AG04450 (cell line): ENCODE measurements around the gene EXT2. TPM values are rescaled to one million over a fixed set of nuclear protein-coding genes. Genes with fewer than 3 reads are reported as not detected.

Experiments
- CTCF ChIA-PET: fragments of 300-600, 350-600 bp; formaldehyde crosslinking; extraction: SDS; loops from one replicate; lab custom pipeline; 2022; ENCODE audit warnings: antibody characterized with exemption, inconsistent platforms; lab: Charles Lee
- POLR2A ChIA-PET: fragments of 350-600 bp; formaldehyde crosslinking; extraction: SDS; loops from one replicate; lab custom pipeline; 2021; ENCODE audit warnings: antibody characterized with exemption, inconsistent platforms; lab: Yijun Ruan, JAX
- DNase-seq: peaks from one replicate; pipeline ENCODE4 v3.0.0-alpha.2; 2011; ENCODE audit warnings: low read depth, low spot score
- H3K27ac ChIP-seq: one replicate; pipeline ENCODE4 v1.5.1; 2012; ENCODE audit warnings: low read depth, low read length, control low read depth
- H3K27me3 ChIP-seq: one replicate; pipeline ENCODE4 v1.6.0; 2012; ENCODE audit warnings: low read length; ENCODE audit not compliant: control insufficient read depth, insufficient read depth
- H3K4me3 ChIP-seq: 2 replicates; pipeline ENCODE4 v1.5.1; 2011; ENCODE audit warnings: mild to moderate bottlenecking, low read depth, low read length, control low read depth
- H3K9me3 ChIP-seq: 2 replicates; pipeline ENCODE4 v1.5.1; 2012; ENCODE audit warnings: low read length; ENCODE audit not compliant: control insufficient read depth, insufficient read depth
- polyA plus RNA-seq: library from polyadenylated mRNA; depleted of rRNA; stranded (reverse); fragments of >200 nt; gene quantifications from 2 replicates; pipeline ENCODE4 v1.2.3, GENCODE V29; 2011
- TF ChIP-seq, protein P1 (sequence below): IDR thresholded peaks from 2 replicates; pipeline ENCODE4 v1.5.1; 2011; ENCODE audit warnings: low read depth, low read length, control low read depth, inconsistent platforms

EXT2 gene
- polyA plus RNA-seq, 1 experiment: 138 TPM

DNA sequence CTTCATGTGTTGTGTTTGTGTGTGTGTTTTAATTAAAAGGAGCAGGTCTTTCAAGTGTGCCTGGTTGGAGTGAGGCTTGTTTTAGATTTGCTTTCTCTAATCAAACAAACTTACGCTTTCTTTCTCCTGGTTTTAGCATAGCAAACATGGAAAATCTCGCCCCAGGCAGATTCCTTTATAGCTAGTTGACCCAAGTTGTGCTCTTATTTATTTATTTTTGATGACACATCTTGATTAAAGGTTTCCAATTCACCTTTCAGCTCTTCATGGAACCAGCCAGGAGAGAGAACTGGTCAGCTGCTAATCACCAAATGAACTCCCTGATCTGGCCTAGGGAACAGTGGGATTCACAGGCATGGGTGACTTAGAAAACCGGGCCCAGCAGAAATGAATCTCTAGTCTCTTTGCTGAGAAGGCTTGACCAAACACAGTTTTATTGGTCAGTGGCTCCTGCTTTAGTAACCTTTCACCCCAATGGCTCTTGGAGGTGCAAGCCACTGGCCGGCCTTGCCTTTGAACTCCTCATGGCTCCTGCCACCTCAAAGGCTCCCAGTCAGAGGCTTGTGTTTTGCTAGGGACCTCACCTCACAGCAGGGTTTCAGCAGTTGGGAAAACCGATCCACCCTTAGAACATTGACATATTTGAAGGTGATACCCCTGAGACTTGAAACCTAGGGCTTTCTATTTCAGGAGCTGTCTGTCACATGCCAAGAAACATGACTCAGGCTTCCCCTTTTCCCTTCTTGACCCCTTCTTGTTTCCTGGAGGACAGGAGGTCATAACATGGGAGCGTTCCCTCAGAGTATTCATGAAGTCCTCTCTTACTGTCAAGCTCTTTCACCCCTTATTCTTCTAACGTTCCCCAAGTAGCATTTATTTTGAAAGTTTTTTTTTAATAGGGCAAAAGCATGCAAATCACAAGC lies 48.8 kb downstream of the EXT2 start:
- ChIA-PET POLR2A (no interaction called here), CTCF (interaction anchor here (1.1 to 4.1 kb wide), 3 partner anchors 10 to 50 kb away, joined by 3 to 23 read pairs (median 14); partner anchors contain the start of gene EXT2)
- no peaks in the 10 kb centered on the region for H3K9me3 ChIP-seq
- TF ChIP-seq, protein P1, sequence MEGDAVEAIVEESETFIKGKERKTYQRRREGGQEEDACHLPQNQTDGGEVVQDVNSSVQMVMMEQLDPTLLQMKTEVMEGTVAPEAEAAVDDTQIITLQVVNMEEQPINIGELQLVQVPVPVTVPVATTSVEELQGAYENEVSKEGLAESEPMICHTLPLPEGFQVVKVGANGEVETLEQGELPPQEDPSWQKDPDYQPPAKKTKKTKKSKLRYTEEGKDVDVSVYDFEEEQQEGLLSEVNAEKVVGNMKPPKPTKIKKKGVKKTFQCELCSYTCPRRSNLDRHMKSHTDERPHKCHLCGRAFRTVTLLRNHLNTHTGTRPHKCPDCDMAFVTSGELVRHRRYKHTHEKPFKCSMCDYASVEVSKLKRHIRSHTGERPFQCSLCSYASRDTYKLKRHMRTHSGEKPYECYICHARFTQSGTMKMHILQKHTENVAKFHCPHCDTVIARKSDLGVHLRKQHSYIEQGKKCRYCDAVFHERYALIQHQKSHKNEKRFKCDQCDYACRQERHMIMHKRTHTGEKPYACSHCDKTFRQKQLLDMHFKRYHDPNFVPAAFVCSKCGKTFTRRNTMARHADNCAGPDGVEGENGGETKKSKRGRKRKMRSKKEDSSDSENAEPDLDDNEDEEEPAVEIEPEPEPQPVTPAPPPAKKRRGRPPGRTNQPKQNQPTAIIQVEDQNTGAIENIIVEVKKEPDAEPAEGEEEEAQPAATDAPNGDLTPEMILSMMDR: no peak
- DNase-seq: no peak
- no peak overlapping the region for H3K4me3 ChIP-seq
- no peak overlapping the region for H3K27ac ChIP-seq
- no peaks in the 10 kb centered on the region for H3K27me3 ChIP-seq

DNA sequence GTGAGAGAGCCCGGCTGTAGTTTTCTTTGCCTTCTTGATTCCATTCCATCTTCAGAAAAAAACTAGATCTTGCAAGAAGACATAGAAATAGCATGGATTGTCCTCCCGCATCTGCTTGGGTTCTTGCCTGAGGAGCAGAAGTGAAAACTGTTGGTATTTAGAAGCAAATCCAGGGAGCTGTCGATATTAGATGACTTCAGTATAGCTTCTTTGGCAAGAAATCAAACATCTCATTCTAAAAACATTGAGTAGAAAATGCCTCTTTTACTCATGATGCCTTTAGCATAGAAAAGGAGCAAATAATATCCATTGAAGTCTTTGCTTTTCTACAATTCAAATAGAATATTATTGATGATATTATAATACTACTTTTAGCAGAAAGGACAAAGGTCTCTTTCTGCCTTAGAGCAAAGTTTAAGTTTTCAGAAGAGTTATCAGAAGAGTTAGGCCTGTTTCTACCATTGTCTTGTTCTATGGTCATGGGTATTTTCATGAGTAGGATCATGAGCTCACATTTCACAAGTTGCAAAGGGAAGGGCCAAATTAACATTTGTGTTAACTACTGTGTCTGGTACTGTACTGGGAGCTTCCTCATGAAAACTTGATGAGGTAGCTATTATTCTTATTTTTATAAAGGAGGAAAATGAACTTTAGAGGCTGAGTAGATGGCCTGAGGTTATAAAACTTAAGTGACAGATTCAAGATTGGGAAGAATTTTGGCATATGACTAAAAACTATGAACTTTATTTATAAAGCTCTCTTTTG lies 49.7 kb downstream of the EXT2 start:
- H3K9me3 ChIP-seq: no peaks in the 10 kb centered on the region
- no peak overlapping the region for H3K4me3 ChIP-seq
- ChIA-PET POLR2A (no interaction called here), CTCF (interaction anchor here (0.6 to 4.1 kb wide), 4 partner anchors 11 to 51 kb away, joined by 3 to 23 read pairs (median 10); partner anchors contain the start of gene EXT2)
- TF ChIP-seq, protein P1: no peak
- no peak for DNase-seq
- no peaks in the 10 kb centered on the region for H3K27me3 ChIP-seq
- no peak overlapping the region for H3K27ac ChIP-seq

DNA sequence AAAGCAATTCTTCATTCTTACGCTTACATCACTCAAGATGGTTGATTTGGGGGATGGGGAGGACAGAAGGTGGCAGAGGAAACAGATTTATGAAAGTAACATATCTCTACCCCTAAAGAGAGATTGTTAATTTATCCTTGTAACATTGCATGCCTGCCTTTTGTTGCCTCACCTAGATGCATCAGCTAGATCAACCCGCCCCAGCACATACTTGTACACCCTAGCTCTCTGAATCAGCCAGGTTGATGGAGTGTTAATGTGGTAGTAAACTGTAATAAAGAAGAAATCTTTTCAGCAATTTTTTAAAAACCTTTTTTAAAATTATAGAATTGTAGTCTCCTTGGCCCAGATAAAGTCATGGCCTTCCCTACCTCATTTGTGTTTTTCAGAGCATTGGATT lies 51.5 kb downstream of the EXT2 start:
- TF ChIP-seq, protein P1: no peak
- H3K4me3 ChIP-seq: no peak overlapping the region
- H3K27ac ChIP-seq: no peak overlapping the region
- no peaks in the 10 kb centered on the region for H3K9me3 ChIP-seq
- POLR2A ChIA-PET: no interaction called here
- H3K27me3 ChIP-seq: no peaks in the 10 kb centered on the region
- CTCF ChIA-PET: interaction anchor here (0.6 kb wide), 1 partner anchor 140 kb away, joined by 3 read pairs; no protein-coding TSS in a partner anchor
- DNase-seq: no peak

DNA sequence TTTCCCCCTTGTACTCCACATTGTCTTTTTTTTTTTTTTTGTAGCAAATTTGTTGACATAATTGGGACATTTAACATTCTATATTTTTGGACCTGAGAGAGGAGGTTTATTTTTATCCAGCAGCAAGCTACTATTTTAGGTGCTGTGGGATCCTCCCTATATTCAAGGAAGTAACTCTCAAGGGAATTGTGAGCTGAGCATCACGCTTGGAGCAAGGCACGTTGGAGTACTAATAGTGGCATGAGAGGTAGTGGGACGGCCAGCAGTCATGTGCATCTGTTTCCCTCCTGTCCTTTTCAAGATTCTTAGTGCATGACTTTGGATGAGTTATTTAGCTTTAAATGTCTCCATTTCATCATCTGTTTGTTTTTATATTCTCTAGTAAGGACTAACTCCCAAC lies 52.3 kb downstream of the EXT2 start:
- CTCF ChIA-PET: interaction anchor here (0.6 to 1.2 kb wide), 3 partner anchors 17 to 139 kb away, joined by 3 to 4 read pairs (median 3); no protein-coding TSS in a partner anchor
- Histone ChIP-seq H3K9me3 (no peaks in the 10 kb centered on the region), H3K4me3 (no peak overlapping the region), H3K27me3 (no peaks in the 10 kb centered on the region), H3K27ac (no peak overlapping the region)
- POLR2A ChIA-PET: no interaction called here
- TF ChIP-seq, protein P1: no peak
- no peak for DNase-seq
